ENCODE results near the gene IRS1. TPM values are rescaled to one million over a fixed set of nuclear protein-coding genes. Genes with fewer than 3 reads are reported as not detected.

The IRS1 gene
- total RNA-seq, 1 donor from 2014 or later, result 0.72 TPM

DNA sequence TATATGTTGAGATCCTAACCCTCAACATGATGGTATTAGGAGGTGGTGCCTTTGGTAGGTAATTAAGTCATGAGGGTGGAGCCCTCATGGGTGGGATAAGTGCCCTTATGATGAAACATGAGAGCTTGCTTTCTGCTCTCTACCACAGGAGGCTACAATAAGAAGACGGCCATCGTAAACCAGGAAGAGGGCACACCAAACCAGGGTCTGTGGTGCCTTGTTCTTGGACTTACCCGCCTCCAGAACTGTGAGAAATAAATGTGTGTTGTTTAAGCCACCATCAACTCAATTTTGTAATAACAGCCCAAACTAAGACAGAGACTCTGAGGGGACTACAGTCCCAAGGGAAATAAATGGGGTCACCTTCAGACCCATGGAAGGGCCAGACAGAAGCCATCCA lies 52.3 kb downstream of the IRS1 start:
- no peaks in the 10 kb centered on the region for H3K36me3 Mint-ChIP-seq (ENCODE audit: low read depth, unreplicated experiment)
- H3K27ac Mint-ChIP-seq (ENCODE audit: unreplicated experiment), result no peak overlapping the region
- TF ChIP-seq CTCF (IDR thresholded peaks at IDR 0.05; ENCODE audit: unreplicated experiment), result no peak
- no peaks in the 10 kb centered on the region for H3K4me1 Mint-ChIP-seq (ENCODE audit: unreplicated experiment)
- H3K27me3 Mint-ChIP-seq (ENCODE audit: unreplicated experiment), result peaks cover 3% of the 10 kb centered on the region
- H3K4me3 Mint-ChIP-seq (ENCODE audit: unreplicated experiment), result no peak overlapping the region
- H3K9me3 Mint-ChIP-seq (ENCODE audit: unreplicated experiment), result no peaks in the 10 kb centered on the region
- DNase-seq (ENCODE audit: low spot score), result no peak

GRCh38 chr2:226746196-226746800 lies 53.3 kb downstream of the IRS1 start:
- no peak for TF ChIP-seq CTCF (IDR thresholded peaks at IDR 0.05; ENCODE audit: unreplicated experiment)
- DNase-seq (ENCODE audit: low spot score), result no peak
- peaks cover 3% of the 10 kb centered on the region for H3K27me3 Mint-ChIP-seq (ENCODE audit: unreplicated experiment)
- H3K36me3 Mint-ChIP-seq (ENCODE audit: low read depth, unreplicated experiment), result no peaks in the 10 kb centered on the region
- H3K4me1 Mint-ChIP-seq (ENCODE audit: unreplicated experiment), result no peaks in the 10 kb centered on the region
- no peak overlapping the region for H3K27ac Mint-ChIP-seq (ENCODE audit: unreplicated experiment)
- H3K9me3 Mint-ChIP-seq (ENCODE audit: unreplicated experiment), result no peaks in the 10 kb centered on the region
- H3K4me3 Mint-ChIP-seq (ENCODE audit: unreplicated experiment), result no peak overlapping the region

DNA sequence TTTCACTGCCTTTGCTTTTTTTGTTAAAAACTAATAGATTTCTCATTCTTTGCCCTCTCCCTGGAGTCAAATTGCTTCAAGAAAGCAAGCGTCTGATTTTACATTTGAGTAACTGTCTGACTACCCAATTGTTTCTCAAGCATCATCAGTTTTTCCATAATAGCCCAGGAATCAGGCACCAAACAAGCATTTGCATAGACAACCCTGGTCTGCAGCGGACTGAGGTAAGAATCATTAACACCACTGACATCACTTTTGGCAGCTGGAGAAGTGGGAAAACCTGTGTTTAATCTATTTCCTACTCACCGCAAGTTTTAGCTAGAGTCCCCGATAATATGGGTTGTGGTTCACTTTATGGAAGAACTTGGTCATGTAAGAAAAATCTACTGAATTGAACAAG lies 55.7 kb downstream of the IRS1 start:
- H3K27ac Mint-ChIP-seq (ENCODE audit: unreplicated experiment), result no peak overlapping the region
- no peaks in the 10 kb centered on the region for H3K36me3 Mint-ChIP-seq (ENCODE audit: low read depth, unreplicated experiment)
- H3K4me1 Mint-ChIP-seq (ENCODE audit: unreplicated experiment), result no peaks in the 10 kb centered on the region
- no peaks in the 10 kb centered on the region for H3K9me3 Mint-ChIP-seq (ENCODE audit: unreplicated experiment)
- no peak for TF ChIP-seq CTCF (IDR thresholded peaks at IDR 0.05; ENCODE audit: unreplicated experiment)
- H3K27me3 Mint-ChIP-seq (ENCODE audit: unreplicated experiment), result peaks cover 3% of the 10 kb centered on the region
- no peak overlapping the region for H3K4me3 Mint-ChIP-seq (ENCODE audit: unreplicated experiment)
- DNase-seq (ENCODE audit: low spot score), result no peak

- Mint-ChIP-seq H3K27me3 (ENCODE audit: unreplicated experiment) (no peaks in the 10 kb centered on the region), H3K36me3 (ENCODE audit: low read depth, unreplicated experiment) (no peaks in the 10 kb centered on the region), H3K27ac (ENCODE audit: unreplicated experiment) (no peak overlapping the region), H3K4me3 (ENCODE audit: unreplicated experiment) (no peak overlapping the region), H3K4me1 (ENCODE audit: unreplicated experiment) (no peaks in the 10 kb centered on the region), H3K9me3 (ENCODE audit: unreplicated experiment) (no peaks in the 10 kb centered on the region)
- no peak for DNase-seq (ENCODE audit: low spot score)
- TF ChIP-seq CTCF (IDR thresholded peaks at IDR 0.05; ENCODE audit: unreplicated experiment), result no peak
These were observed 57.3 kb downstream of the IRS1 start for GRCh38 chr2:226742347-226742746.

GRCh38 chr2:226740039-226740648 lies 59.5 kb downstream of the IRS1 start:
- no peak overlapping the region for H3K4me3 Mint-ChIP-seq (ENCODE audit: unreplicated experiment)
- H3K9me3 Mint-ChIP-seq (ENCODE audit: unreplicated experiment), result no peaks in the 10 kb centered on the region
- H3K4me1 Mint-ChIP-seq (ENCODE audit: unreplicated experiment), result no peaks in the 10 kb centered on the region
- no peaks in the 10 kb centered on the region for H3K27me3 Mint-ChIP-seq (ENCODE audit: unreplicated experiment)
- DNase-seq (ENCODE audit: low spot score), result no peak
- H3K27ac Mint-ChIP-seq (ENCODE audit: unreplicated experiment), result no peak overlapping the region
- no peak for TF ChIP-seq CTCF (IDR thresholded peaks at IDR 0.05; ENCODE audit: unreplicated experiment)
- no peaks in the 10 kb centered on the region for H3K36me3 Mint-ChIP-seq (ENCODE audit: low read depth, unreplicated experiment)

Measured in endothelial cell (in vitro differentiated cells).